Posterior cingulate gyrus (tissue), 11 donors: ENCODE data around the gene ARHGEF10L.
A peak's percentile ranks its signal among the peaks of the same experiment; 100 is the strongest.

Source experiments
- DNase-seq, 10 donors: peaks; one replicate each; pipeline versions ENCODE4 v3.0.0 to v3.0.0-alpha.2; 2020 to 2021; ENCODE audit warnings: mixed read lengths in 3 of 10
- intact Hi-C: fragments of 100-400 bp; cut with DNase I; formaldehyde crosslinking; loops from one replicate; pipeline ENCODE4 v1.15.1; 2023

Gene ARHGEF10L

DNA sequence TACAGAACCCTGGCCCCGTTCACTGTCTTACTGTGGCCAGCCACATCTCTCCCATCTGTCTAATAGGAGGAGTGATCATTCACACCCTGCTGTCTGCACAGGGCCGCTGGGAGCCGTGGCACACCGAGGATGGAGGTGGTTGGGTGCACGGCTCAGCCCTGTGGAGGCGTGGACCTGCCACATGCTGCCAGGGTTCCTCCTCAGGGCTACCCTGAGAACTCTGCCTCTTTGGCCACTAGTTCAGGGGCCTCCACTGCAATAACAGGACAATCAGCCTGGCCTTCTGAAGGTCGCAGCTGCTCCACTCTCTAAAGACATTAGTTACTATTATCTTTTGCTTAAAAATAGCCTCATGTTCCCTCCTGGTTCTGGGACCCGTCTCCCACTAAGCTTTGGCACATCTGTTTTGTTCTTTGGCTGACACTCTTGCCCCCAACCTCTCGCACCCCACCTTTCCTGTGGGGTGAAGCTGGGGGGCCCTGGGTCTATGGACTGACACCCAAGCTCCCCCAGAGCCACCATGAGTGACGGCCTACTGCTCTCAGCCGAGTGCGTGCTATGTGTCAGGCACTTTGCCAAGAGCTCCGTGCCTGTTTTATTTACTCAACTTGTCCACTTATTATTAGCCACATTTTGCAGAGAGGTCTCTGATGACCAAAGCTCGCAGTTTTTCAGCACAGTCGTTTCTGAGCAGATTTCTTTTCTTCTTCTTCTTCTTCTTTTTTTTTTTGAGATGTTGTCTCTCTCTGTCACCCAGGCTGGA, 66.3 kb downstream of the ARHGEF10L start:
- no peak for DNase-seq
- intact Hi-C loops: loop anchor here (10.0 kb wide), 1 partner anchor 181 kb away; no protein-coding TSS in a partner anchor

DNA sequence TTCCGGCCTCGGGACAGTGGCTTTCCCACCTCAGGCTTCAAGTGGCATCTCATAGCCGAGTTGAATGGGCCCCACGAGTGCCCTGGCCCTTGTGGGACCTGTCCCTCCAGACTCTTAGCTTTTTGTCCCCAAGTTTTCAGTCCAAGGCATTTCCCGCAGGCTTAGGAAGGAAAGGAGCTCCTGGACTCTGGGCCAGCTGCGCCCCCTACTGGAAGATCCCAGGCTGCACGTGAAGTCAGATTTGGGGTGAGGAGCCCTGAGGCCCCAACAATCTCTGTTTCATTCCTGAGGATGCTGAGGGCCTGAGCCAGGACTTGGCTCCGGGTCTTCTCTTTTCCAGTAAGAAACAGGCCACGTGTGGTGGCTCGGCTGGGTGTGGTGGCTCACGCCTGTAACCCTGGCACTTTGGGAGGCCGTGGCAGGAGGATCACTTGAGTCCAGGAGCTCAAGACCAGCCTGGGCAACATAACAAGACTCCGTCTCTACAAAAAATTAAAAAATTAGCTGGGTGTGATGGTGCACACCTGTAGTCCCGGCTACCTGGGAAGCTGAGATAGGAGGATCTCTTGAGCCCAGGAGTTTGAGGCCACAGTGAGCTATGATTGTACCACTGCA, 67.4 kb downstream of the ARHGEF10L start:
- intact Hi-C loops: loop anchor here (1.0 to 10.0 kb wide), 2 partner anchors 105 to 182 kb away; no protein-coding TSS in a partner anchor
- DNase-seq: peak; percentile 49 to 95 (median 80)

GRCh38 chr1:17607644-17608581, 68.4 kb downstream of the ARHGEF10L start:
- intact Hi-C loops: loop anchor here (1.0 to 10.0 kb wide), 2 partner anchors 106 to 183 kb away; no protein-coding TSS in a partner anchor
- no peak for DNase-seq

DNA sequence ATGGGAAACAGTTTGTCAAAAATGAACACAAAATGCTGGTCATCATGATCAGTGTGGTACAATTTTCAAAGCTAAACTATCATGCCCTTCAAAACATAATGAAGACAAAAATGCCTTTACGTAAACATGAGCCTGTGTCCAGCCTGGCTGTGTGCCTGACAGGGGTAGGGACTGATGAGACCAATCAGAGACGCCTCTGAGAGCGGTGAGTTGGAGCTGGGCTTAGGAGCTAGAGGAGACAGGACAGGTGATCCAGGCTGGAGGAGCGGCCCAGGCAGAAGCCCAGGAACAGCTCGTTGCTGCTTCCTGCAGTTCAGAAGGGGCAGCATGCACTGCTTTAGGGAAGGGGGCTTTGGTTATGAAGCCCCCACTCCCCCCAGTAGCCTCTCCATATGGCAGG, 70.0 kb downstream of the ARHGEF10L start:
- DNase-seq: no peak
- intact Hi-C loops: loop anchor here (10.0 kb wide), 1 partner anchor 185 kb away; no protein-coding TSS in a partner anchor

GRCh38 chr1:17610085-17610484, 70.6 kb downstream of the ARHGEF10L start:
- DNase-seq: no peak
- intact Hi-C loops: no loop called here

GRCh38 chr1:17610713-17611112, 71.2 kb downstream of the ARHGEF10L start:
- intact Hi-C loops: no loop called here
- DNase-seq: peak in 1 of 10 donors; percentile 25

- intact Hi-C loops: no loop called here
- DNase-seq: no peak
Observed at GRCh38 chr1:17611991-17612390, 72.5 kb downstream of the ARHGEF10L start.

DNA sequence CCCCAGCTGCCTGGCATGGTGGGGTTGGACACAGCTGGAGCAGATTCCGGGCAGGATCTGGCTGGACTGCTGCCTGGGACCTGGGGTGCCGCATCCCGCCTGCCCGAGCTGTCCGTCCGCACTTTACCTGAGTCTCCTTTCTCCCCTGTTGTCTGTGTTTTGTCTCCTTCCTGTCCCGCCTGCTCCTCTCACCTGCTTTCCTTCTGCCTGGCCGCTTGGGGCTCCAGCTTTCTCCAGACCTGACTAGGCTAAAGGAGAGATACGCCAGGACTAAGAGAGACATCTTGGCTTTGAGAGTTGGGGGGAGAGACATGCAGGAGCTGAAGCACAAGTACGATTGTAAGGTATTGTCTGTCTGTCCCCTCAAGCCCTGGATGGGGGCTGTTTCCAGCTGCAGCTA, 73.3 kb downstream of the ARHGEF10L start:
- DNase-seq: no peak
- intact Hi-C loops: no loop called here

DNA sequence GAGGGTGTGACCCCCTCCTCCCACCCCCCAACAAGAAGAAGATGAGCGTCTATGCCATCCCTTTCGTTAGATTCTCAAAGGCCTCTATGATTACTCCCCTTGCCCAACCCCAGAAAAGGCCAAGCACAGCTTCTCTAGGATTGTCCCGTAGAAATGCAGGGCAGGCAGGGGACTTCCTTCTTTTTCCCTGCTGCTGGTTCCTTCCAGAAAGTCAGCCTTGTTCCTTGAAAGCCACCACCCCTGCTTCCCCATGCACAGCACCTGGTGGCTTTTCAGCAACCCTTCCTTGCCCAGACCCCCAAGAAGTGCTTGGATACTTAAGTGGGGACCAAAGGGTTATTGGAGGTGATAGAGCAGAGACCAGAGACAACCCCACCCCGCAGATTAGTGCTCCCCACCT, 75.1 kb downstream of the ARHGEF10L start:
- no peak for DNase-seq
- intact Hi-C loops: no loop called here

- DNase-seq: peak in 1 of 10 donors; percentile 38
- intact Hi-C loops: no loop called here
Observed at GRCh38 chr1:17615157-17615556, 75.7 kb downstream of the ARHGEF10L start.

DNA sequence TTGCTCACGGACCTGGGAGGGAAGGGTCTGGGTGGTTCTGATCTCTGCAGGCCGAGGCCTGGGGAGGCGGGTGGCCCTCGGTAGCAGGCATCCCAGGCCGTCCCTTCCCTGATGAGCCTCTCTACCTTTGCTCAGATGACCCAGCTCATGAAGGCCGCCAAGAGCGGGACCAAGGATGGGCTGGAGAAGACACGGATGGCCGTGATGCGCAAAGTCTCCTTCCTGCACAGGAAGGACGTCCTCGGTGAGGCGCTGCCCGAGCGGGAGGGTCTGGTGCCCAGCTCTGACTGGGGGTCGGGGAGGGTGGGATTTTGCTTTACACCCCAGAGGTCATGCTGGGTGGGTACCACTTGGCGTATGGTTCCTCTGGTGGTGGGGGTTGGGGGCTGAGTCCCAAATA, 76.5 kb downstream of the ARHGEF10L start:
- intact Hi-C loops: no loop called here
- DNase-seq: no peak

DNA sequence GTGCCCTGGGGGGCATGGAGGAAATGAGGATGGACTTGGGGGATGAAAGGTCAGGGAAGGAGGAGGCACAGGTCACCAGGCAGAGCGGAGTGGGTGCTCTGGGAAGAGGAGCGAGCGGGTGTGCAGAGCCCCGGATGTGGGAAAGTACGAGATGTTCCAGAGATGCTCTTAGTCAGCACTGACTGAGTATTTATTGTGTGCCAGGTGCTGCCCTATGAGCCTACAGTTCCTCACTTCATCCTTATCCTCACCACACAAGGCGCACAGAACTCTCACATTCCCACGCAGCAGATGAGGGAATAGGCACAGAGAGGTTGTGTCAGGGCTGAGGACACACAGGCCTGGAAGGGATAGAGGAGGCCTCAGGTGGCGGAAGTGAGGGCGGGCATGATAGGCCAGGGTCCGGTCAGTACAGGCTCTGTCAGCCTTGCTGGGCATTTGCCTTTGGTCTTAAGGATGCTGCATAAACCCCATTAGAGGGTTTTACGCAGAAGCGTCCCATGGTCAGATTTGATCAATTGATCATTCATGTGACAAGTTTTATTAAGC, 77.3 kb downstream of the ARHGEF10L start:
- intact Hi-C loops: no loop called here

GRCh38 chr1:17617787-17618557, 78.5 kb downstream of the ARHGEF10L start:
- DNase-seq: peak in 3 of 10 donors; percentile 14 to 28 (median 16)
- intact Hi-C loops: no loop called here

More for the DNA sequence above, 77.3 kb downstream of the ARHGEF10L start:
- DNase-seq: no peak

DNA sequence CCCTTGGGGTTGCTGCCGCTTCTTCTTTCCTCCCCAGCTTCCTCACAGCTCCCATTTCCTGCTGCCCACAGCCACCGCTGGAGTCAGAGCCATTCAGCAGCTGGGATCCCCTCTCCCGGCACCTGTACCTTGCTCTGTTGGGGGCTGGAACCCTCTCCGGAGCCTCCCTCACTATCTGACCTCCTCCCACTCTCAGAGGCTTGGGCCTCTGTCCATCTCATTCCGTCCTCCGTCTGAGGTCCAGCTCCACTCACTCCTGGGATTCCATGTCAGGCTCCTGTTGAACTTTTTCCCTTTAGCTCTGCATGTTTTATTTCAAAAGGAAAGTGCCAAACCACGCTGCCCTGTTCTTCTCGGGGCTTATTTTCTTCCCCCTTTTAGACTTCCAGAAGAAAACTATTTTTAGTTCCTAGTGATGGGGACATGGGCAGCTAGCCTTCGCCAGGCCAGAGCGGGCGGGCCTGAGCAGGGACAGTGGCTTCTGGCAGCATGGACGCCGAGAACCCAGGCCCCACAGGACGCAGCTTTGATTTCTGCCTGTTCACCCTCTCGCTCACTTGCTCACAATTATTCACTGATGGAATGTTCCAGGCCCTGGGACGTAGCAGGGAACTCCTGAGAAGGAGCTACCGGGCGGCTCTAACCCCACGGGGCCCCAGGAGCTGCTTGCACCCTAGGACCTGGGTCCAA, 79.2 kb downstream of the ARHGEF10L start:
- peak in 1 of 10 donors; percentile 85 for DNase-seq
- intact Hi-C loops: no loop called here

GRCh38 chr1:17620448-17620847, 81.0 kb downstream of the ARHGEF10L start:
- intact Hi-C loops: no loop called here
- no peak for DNase-seq

GRCh38 chr1:17621691-17622090, 82.2 kb downstream of the ARHGEF10L start:
- no peak for DNase-seq
- intact Hi-C loops: no loop called here

DNA sequence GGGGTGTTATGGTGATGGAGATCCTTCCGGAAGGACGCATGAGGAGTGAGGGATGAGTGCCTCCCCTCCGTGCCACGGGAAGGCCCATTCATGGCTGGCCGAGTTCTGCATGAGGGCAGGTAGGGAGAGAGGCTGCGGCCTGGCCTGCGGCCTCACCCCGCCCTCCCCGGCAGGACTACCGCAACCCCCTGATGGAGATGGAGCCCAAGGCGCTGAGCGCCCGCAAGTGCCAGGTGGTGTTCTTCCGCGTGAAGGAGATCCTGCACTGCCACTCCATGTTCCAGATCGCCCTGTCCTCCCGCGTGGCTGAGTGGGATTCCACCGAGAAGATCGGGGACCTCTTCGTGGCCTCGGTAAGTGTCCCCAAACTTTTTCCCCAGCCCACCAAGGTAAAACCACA, 83.3 kb downstream of the ARHGEF10L start:
- DNase-seq: no peak
- intact Hi-C loops: no loop called here

DNA sequence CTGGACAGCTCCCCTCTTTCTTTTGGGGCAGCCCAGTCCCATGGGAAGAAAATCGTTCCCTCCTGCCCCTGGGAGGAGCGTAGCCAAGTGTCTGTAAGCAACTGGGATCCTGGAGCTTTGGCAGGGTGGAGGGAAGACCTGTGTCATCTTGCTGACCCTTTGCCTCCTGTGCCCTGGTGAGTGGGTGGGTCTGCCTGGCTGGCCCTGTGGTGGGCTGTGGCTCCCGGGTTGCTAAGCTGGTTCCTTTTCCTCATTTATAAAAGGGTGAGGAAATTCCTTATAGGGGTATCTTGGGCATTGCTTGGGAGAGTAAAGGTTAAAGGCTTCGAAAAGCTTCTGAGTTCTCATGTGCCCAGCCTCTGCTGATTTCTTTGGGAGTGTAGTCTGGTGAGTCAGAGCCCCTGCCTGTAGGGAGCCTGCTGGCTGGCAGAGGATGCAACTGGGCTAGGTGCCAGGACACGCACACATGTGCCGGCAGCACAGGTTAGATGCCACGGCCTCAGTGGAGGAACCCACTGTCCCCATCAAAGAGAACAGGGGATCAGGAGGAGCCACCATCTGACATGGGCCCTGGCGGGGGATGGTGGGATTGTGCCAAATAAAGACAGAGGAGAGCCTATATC, 85.2 kb downstream of the ARHGEF10L start:
- intact Hi-C loops: no loop called here
- no peak for DNase-seq
